HUES48 (cell line): Measurements from ENCODE around the gene NSMF.
A peak's percentile ranks its signal among the peaks of the same experiment; 100 is the strongest.

Experiments used
- H3K27ac ChIP-seq: one replicate; pipeline ENCODE4 v1.7.0; 2013; ENCODE audit warnings: low read depth, low read length, inconsistent platforms
- H3K27me3 ChIP-seq: 2 replicates; pipeline ENCODE4 v1.6.1; 2013; ENCODE audit warnings: mild to moderate bottlenecking, low read length; ENCODE audit not compliant: control insufficient read depth, insufficient read depth
- H3K36me3 ChIP-seq: 2 replicates; pipeline ENCODE4 v1.6.1; 2013; ENCODE audit warnings: low read length; ENCODE audit not compliant: control insufficient read depth, insufficient read depth
- H3K4me1 ChIP-seq: 2 replicates; pipeline ENCODE4 v1.6.1; 2013; ENCODE audit warnings: mild to moderate bottlenecking, low read length; ENCODE audit not compliant: control insufficient read depth, insufficient read depth
- H3K4me3 ChIP-seq: 2 replicates; pipeline ENCODE4 v1.5.1; 2013; ENCODE audit warnings: mild to moderate bottlenecking, low read depth, low read length
- H3K9ac ChIP-seq: 2 replicates; pipeline ENCODE4 v1.6.1; 2013; ENCODE audit warnings: mild to moderate bottlenecking, low read depth, low read length, moderate library complexity
- H3K9me3 ChIP-seq: 2 replicates; pipeline ENCODE4 v1.6.1; 2013; ENCODE audit warnings: low read length; ENCODE audit not compliant: control insufficient read depth, insufficient read depth

Gene NSMF

GRCh38 chr9:137449081-137449844 lies 9.9 kb downstream of the NSMF start:
- Histone ChIP-seq H3K4me3 (no peak overlapping the region), H3K4me1 (no peaks in the 10 kb centered on the region), H3K9me3 (no peaks in the 10 kb centered on the region), H3K27ac (no peak overlapping the region), H3K9ac (no peak overlapping the region), H3K27me3 (no peaks in the 10 kb centered on the region), H3K36me3 (peaks cover 19% of the 10 kb centered on the region)

GRCh38 chr9:137448602-137448962 lies 10.6 kb downstream of the NSMF start:
- no peak overlapping the region for H3K9ac ChIP-seq
- no peaks in the 10 kb centered on the region for H3K4me1 ChIP-seq
- H3K27ac ChIP-seq, result no peak overlapping the region
- no peaks in the 10 kb centered on the region for H3K9me3 ChIP-seq
- no peaks in the 10 kb centered on the region for H3K27me3 ChIP-seq
- H3K4me3 ChIP-seq, result no peak overlapping the region
- peaks cover 19% of the 10 kb centered on the region for H3K36me3 ChIP-seq

DNA sequence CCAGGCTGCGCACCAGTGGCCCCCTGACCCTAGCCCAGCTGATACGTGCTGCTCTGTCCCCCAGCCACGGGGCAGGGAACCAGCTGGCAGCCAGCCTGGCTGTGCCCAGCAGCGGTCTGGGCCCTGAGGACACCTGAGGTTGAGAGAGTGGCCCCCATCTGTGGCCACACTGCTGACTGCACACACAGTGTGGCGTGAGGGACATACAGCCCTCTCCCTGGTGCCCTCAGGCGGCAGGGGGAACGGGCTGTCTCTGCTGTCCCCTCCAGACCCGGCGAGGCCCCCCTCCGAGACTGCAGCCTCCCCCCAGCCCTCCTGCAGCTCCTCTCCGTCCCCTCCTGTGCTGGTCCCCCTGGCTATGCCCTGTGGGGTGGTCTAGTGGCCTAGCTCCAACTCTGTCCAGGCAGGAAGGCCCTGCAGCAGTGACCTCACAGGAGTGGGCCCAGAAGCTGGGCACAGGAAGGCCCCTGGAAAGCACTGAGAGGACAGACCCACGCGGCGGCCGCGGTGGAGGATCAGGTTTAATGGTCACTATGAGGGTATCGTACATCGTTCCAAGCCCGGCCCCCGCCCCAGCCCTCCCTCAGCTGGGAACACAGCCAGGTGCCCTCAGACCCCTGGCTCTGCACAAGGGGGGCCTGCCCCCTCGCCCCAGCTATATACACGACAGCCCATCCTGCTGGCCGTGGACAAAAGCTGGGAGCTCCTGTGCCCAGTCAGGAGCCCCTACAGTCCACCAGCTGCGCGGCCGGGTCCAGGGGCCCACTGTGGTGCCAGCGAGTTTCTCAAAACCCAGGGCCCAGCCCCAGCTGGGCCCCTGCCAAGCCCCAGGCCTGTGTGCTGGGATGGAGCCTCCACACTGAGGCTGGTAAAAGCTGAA lies 11.2 kb downstream of the NSMF start:
- Histone ChIP-seq H3K27ac (no peak overlapping the region), H3K4me1 (no peaks in the 10 kb centered on the region), H3K9ac (no peak overlapping the region), H3K4me3 (no peak overlapping the region), H3K36me3 (peaks cover 17% of the 10 kb centered on the region), H3K9me3 (no peaks in the 10 kb centered on the region), H3K27me3 (no peaks in the 10 kb centered on the region)

DNA sequence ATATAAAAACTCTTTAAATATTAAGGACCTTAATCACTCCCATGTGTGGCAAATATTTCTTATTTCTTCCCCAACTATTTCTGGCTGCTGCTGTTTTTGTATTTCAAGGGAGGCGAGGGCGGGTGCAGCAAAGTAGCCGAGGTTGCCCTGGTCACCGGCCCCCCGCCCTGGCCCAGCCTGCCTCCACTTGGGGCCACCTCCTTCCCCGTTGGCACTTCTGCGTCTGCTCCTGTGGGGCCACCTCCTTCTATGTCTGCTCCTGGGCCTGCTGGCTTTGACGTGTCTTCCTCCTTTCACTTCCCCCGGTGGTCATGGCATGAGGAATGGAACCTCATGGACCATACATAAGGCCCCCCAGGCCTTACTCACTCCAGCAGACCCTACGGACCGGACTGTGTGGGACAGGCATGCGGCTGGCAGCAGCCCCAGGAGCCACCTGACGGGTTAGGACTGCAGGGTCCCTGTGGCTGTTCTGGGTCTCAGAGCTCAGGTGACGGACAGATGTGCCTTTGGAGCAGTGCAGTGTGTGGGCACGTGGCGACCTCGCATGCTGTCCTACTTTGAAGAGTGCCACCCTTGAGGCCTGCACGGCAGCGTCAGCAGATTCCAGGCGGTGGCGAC lies 12.2 kb downstream of the NSMF start:
- Histone ChIP-seq H3K27ac (no peak overlapping the region), H3K27me3 (no peaks in the 10 kb centered on the region), H3K4me3 (no peak overlapping the region), H3K9ac (no peak overlapping the region), H3K4me1 (no peaks in the 10 kb centered on the region), H3K36me3 (peaks cover 14% of the 10 kb centered on the region; the same call in 1 of the 2 replicates), H3K9me3 (no peaks in the 10 kb centered on the region)

GRCh38 chr9:137445930-137446431 lies 13.2 kb downstream of the NSMF start:
- Histone ChIP-seq H3K9ac (no peak overlapping the region), H3K4me1 (no peaks in the 10 kb centered on the region)

GRCh38 chr9:137445275-137445807 lies 13.8 kb downstream of the NSMF start:
- H3K27ac ChIP-seq, result no peak overlapping the region
- no peaks in the 10 kb centered on the region for H3K9me3 ChIP-seq
- no peaks in the 10 kb centered on the region for H3K4me1 ChIP-seq
- H3K9ac ChIP-seq, result no peak overlapping the region
- no peaks in the 10 kb centered on the region for H3K27me3 ChIP-seq
- H3K36me3 ChIP-seq, result peaks cover 14% of the 10 kb centered on the region; the same call in 1 of the 2 replicates
- no peak overlapping the region for H3K4me3 ChIP-seq

More at GRCh38 chr9:137445930-137446431, 13.2 kb downstream of the NSMF start:
- H3K4me3 ChIP-seq, result no peak overlapping the region
- no peaks in the 10 kb centered on the region for H3K9me3 ChIP-seq
- no peak overlapping the region for H3K27ac ChIP-seq
- peaks cover 14% of the 10 kb centered on the region; the same call in 1 of the 2 replicates for H3K36me3 ChIP-seq
- H3K27me3 ChIP-seq, result no peaks in the 10 kb centered on the region

DNA sequence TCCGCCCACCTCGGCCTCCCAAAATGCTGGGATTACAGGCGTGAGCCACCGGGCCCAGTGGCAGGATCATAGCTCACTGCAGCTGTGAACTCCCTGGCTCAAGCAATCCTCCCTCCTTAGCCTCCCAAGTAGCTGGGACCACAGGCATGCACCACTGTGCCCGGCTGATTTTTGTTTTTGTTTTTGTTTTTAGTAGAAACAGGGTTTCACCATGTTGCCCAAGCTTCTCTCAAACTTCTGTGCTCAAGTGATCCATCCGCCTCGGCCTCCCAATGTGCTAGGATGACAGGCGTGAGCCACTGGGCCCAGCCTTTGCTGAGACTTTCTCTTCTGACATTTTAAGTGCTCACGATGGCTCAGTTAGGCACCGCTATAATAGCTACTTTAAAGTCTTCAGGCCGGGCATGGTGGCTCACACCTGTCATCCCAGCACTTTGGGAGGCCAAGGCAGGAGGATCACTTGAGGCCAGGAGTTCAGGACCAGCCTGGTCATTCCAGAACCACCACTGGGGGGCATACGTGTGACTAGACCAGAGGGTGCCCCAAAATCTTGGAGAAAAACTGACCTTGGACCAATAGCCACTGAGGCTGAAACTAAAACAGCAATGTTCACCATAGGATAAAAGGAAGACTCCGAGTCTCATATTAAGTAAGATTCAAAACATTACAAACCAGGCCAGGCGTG lies 14.9 kb downstream of the NSMF start:
- H3K27me3 ChIP-seq, result no peaks in the 10 kb centered on the region
- H3K4me3 ChIP-seq, result no peak overlapping the region
- no peaks in the 10 kb centered on the region for H3K4me1 ChIP-seq
- no peak overlapping the region for H3K9ac ChIP-seq
- H3K9me3 ChIP-seq, result no peaks in the 10 kb centered on the region
- no peak overlapping the region for H3K27ac ChIP-seq
- peaks cover 5% of the 10 kb centered on the region; the same call in 1 of the 2 replicates for H3K36me3 ChIP-seq

GRCh38 chr9:137441935-137442321 lies 17.2 kb downstream of the NSMF start:
- Histone ChIP-seq H3K9ac (no peak overlapping the region), H3K27me3 (no peaks in the 10 kb centered on the region), H3K4me3 (peak overlapping the region; percentile 46), H3K36me3 (no peaks in the 10 kb centered on the region), H3K4me1 (no peaks in the 10 kb centered on the region), H3K27ac (no peak overlapping the region), H3K9me3 (no peaks in the 10 kb centered on the region)

GRCh38 chr9:137441289-137441934 lies 17.7 kb downstream of the NSMF start, which contains the start of gene ENTPD8:
Gene ENTPD8 (minus strand): TSS chr9:137441357. CDS start chr9:137438285, 3,072 bp downstream.
- H3K27ac ChIP-seq, result no peak within 1 kb of the TSS
- H3K9ac ChIP-seq, result no peak within 1 kb of the TSS
- no peaks in the 10 kb centered on the region for H3K36me3 ChIP-seq
- no peaks in the 10 kb centered on the region for H3K9me3 ChIP-seq
- peak within 1 kb of the TSS; percentile 61 for H3K4me3 ChIP-seq
- H3K4me1 ChIP-seq, result no peaks in the 10 kb centered on the region
- no peaks in the 10 kb centered on the region for H3K27me3 ChIP-seq
